NCI-H510A (cell line): ENCODE results near the gene TRNP1.
"Not testable (repeated sequence)": the region's sequence is repeated elsewhere in the genome, so short reads cannot be mapped to it uniquely, and the experiment has no call there.

ENCODE experiments used
- DNase-seq: peaks from one replicate; lab custom pipeline; 2025; lab: John Stamatoyannopoulos, UW

Gene TRNP1

GRCh38 chr1:26972821-26973220, 20.7 kb upstream of the TRNP1 start:
- DNase-seq = no peak

- DNase-seq = no peak
These were observed 16.6 kb upstream of the TRNP1 start for GRCh38 chr1:26976621-26977510.

DNA sequence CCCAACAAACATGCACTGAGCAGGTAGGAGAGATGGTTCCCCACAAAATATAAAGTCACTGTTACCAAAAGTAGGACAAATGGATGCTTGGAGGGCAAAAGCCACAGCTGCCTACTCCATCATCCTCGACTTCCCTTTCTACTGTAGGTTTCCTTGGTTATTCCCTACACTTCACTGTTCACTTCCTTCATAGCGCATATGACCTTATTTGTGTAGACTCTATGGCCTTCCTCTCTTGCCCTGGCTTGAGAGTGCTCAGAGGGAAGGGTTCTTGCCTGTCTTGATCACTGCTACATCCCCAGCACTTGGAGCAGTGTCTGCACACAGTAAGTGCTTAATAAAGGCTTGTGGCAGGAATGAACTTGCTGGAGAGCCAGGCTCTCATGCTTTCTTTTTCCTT, 14.6 kb upstream of the TRNP1 start:
- DNase-seq = no peak

GRCh38 chr1:26981146-26981846, 12.2 kb upstream of the TRNP1 start:
- DNase-seq = no peak

DNA sequence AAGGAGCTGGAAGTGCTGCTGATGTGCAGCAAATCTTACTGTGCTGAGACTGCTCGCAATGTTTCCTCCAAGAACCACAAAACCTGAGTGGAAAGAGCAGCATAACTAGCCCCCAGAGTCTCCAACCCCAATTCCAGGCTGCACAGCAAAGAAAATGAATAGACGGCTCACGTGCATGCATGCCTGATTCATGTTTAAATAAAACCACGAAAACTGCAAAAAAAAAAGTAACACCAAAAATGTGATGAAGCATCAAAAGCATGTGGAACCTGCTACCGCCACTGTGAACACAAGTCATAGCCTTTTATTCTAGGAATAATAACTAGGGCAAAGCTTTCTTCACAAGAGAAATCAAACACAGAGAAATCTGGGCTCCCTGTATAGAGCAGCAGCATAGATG, 9.6 kb upstream of the TRNP1 start:
- no peak for DNase-seq

GRCh38 chr1:26984291-26984690, 9.2 kb upstream of the TRNP1 start:
- DNase-seq = no peak

- no peak for DNase-seq
These were observed 6.8 kb upstream of the TRNP1 start for GRCh38 chr1:26986658-26987057.

DNA sequence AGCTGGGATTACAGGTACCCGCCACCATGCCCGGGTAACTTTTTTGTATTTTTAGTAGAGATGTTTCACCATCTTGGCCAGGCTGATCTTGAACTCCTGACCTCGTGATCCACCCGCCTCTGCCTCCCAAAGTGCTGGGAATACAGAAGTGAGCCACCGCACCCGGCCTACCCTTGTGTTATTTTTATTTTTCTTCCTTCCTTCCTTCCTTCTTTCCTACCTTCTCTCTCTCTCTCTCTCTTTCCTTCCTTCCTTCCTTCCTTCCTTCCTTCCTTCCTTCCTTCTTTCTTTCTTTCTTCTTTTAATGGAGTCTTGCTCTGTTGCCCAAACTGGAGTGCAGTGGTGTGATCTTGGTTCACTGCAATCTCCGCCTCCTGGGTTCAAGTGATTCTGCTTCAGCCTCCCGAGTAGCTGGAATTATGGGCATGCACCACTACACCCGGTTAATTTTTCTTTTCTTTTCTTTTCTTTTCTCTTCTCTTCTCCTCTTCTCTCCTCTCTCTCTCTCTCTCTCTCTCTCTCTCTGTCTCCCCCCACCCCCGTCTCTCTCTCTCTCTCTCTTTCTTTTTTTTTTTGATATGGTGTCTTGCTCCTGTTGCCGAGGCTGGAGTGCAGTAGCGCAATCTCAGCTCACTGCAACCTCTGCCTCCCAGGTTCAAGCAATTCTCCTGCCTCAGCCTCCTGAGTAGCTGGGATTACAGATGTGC, 3.9 kb upstream of the TRNP1 start:
- not testable (repeated sequence) for DNase-seq

GRCh38 chr1:26991310-26992116, 2.0 kb upstream of the TRNP1 start:
- no peak for DNase-seq

- no peak for DNase-seq
These were observed 711 bp downstream of the TRNP1 start for GRCh38 chr1:26994020-26994786.

- DNase-seq = no peak
These were observed 1.5 kb downstream of the TRNP1 start for GRCh38 chr1:26994787-26995517.

GRCh38 chr1:26996024-26996423, 2.5 kb downstream of the TRNP1 start:
- DNase-seq = no peak

GRCh38 chr1:26996665-26997064, 3.2 kb downstream of the TRNP1 start:
- no peak for DNase-seq

- no peak for DNase-seq
These were observed 5.2 kb downstream of the TRNP1 start for GRCh38 chr1:26998429-26999300.

- no peak for DNase-seq
These were observed 6.0 kb downstream of the TRNP1 start for GRCh38 chr1:26999440-26999987.

GRCh38 chr1:27000090-27000816, 6.8 kb downstream of the TRNP1 start:
- DNase-seq = no peak

GRCh38 chr1:27000817-27001460, 7.4 kb downstream of the TRNP1 start:
- no peak for DNase-seq
